ENCODE data around the gene PLXDC2.

The PLXDC2 gene

DNA sequence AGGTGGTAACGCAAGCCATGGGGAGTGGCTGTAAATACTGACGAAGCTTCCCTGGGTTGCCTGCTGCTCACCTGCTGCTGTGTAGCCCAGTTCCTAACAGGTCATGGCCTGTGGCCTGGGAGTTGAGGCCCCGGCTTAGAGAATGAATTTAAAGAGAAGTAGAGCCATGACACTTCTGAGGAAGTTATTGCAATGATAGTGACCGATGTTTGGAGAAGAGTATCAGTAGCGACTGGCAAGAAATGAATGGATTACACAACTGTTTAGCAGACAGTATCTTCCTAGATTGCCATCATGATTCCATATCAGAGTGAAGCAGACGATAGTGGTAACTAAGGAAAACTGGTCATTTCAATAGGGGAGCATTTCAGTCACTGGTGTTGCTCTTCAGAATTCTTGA lies 249.6 kb downstream of the PLXDC2 start:
- CTCF ChIA-PET = no interaction called here
- peaks cover 14% of the 10 kb centered on the region for H3K9me3 Mint-ChIP-seq

GRCh38 chr10:20073167-20073566 lies 256.9 kb downstream of the PLXDC2 start:
- Mint-ChIP-seq H3K4me1 (no peaks in the 10 kb centered on the region), H3K4me3 (no peak overlapping the region), H3K9me3 (peaks cover 19% of the 10 kb centered on the region), H3K36me3 (no peaks in the 10 kb centered on the region), H3K27me3 (no peaks in the 10 kb centered on the region), H3K27ac (no peak overlapping the region)
- CTCF ChIA-PET = no interaction called here
- DNase-seq = no peak

More for the DNA sequence above, 249.6 kb downstream of the PLXDC2 start:
- no peak for DNase-seq
- Mint-ChIP-seq H3K36me3 (no peaks in the 10 kb centered on the region), H3K4me1 (no peaks in the 10 kb centered on the region), H3K27me3 (no peaks in the 10 kb centered on the region), H3K4me3 (no peak overlapping the region), H3K27ac (no peak overlapping the region)

- H3K27me3 Mint-ChIP-seq = no peaks in the 10 kb centered on the region
- H3K36me3 Mint-ChIP-seq = no peaks in the 10 kb centered on the region
- H3K27ac Mint-ChIP-seq = no peak overlapping the region
- CTCF ChIA-PET = no interaction called here
- H3K4me1 Mint-ChIP-seq = no peaks in the 10 kb centered on the region
- no peak overlapping the region for H3K4me3 Mint-ChIP-seq
- DNase-seq = no peak
- H3K9me3 Mint-ChIP-seq = peaks cover 26% of the 10 kb centered on the region
These were observed 259.5 kb downstream of the PLXDC2 start for GRCh38 chr10:20075713-20076112.

- H3K9me3 Mint-ChIP-seq = peaks cover 7% of the 10 kb centered on the region
- CTCF ChIA-PET = no interaction called here
- H3K36me3 Mint-ChIP-seq = no peaks in the 10 kb centered on the region
- no peak overlapping the region for H3K27ac Mint-ChIP-seq
- H3K4me1 Mint-ChIP-seq = no peaks in the 10 kb centered on the region
- H3K4me3 Mint-ChIP-seq = no peak overlapping the region
- no peaks in the 10 kb centered on the region for H3K27me3 Mint-ChIP-seq
- DNase-seq = no peak
These were observed 268.2 kb downstream of the PLXDC2 start for GRCh38 chr10:20084451-20084850.

DNA sequence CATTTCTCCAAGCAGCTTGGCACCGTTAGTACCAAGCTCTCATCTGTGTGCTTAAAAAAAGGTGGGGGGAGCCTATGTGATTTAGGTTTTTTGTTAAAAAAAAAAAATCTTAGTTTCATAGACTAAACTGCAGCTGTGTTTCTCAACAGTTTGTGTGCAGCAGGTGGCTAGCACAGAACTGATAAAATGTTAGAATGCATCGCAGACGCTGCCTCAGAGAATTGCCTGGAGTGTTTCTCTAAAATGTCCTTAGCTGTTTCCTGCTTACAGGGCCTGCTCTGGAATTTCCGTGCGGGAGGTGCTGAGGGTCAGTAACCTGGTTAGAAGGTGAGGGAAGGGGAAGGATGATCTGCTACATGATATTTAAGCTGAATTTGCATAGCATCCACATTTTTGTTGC lies 268.9 kb downstream of the PLXDC2 start:
- Mint-ChIP-seq H3K27me3 (no peaks in the 10 kb centered on the region), H3K27ac (no peak overlapping the region), H3K9me3 (peaks cover 4% of the 10 kb centered on the region), H3K4me1 (no peaks in the 10 kb centered on the region), H3K4me3 (no peak overlapping the region), H3K36me3 (no peaks in the 10 kb centered on the region)
- CTCF ChIA-PET = no interaction called here
- no peak for DNase-seq

DNA sequence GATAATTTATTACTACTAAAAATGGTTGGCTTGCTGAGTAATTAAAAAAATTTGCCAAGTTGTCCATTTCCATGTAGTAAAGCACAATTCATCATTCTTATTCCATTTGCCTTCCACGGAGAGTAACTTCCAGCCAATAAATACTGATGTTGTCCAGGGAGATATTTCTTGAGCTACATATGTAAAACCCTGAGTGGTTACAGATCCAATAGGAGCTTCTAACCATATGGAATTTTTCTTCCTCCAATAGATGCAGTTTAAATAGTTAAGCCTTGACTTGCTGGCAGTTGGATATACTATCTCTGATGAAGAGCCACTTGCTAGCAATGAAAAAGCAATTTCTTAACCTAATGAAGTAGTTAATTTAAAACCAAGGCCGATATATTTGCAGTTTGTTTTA lies 271.1 kb downstream of the PLXDC2 start:
- no peak overlapping the region for H3K27ac Mint-ChIP-seq
- CTCF ChIA-PET = no interaction called here
- no peak overlapping the region for H3K4me3 Mint-ChIP-seq

DNA sequence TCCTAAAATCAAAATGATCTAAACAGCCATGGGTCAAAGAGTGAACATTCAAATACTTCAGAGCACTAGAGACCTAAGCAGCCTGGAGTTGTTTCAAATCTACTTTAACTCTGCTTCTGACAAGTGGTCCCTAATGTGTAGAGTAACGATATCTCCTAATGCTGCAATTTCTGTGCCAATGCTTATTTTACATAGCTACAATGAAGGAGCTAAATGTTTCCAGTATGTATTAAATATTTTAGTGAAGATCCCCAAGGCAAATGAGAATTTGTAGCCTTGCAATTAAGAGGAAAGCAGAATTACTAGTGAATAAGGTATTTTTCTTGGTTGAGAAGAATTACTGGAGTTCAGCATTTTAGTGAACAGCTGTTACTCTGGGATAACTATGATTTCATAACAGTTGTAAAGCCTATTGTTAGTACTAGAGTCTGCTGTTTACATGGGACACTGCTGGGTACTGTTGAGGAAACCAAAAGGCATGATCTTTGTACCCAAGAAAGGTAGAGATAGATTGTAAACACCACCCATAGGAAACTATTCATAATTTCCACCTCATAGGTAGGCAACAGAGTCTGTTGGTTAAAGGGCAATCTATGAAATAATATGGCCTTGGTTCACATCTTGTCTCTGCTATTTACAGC lies 271.9 kb downstream of the PLXDC2 start:
- CTCF ChIA-PET = no interaction called here
- Mint-ChIP-seq H3K4me1 (no peaks in the 10 kb centered on the region), H3K27me3 (no peaks in the 10 kb centered on the region), H3K27ac (no peak overlapping the region), H3K36me3 (no peaks in the 10 kb centered on the region), H3K9me3 (peaks cover 4% of the 10 kb centered on the region), H3K4me3 (no peak overlapping the region)
- no peak for DNase-seq

More for the DNA sequence above, 271.1 kb downstream of the PLXDC2 start:
- peaks cover 2% of the 10 kb centered on the region for H3K9me3 Mint-ChIP-seq
- H3K36me3 Mint-ChIP-seq = no peaks in the 10 kb centered on the region
- no peaks in the 10 kb centered on the region for H3K27me3 Mint-ChIP-seq
- no peaks in the 10 kb centered on the region for H3K4me1 Mint-ChIP-seq
- DNase-seq = no peak

- no peak overlapping the region for H3K4me3 Mint-ChIP-seq
- no peaks in the 10 kb centered on the region for H3K36me3 Mint-ChIP-seq
- peaks cover 4% of the 10 kb centered on the region for H3K9me3 Mint-ChIP-seq
- CTCF ChIA-PET = no interaction called here
- DNase-seq = no peak
- no peak overlapping the region for H3K27ac Mint-ChIP-seq
- no peaks in the 10 kb centered on the region for H3K4me1 Mint-ChIP-seq
- H3K27me3 Mint-ChIP-seq = no peaks in the 10 kb centered on the region
These were observed 273.6 kb downstream of the PLXDC2 start for GRCh38 chr10:20089879-20090278.

DNA sequence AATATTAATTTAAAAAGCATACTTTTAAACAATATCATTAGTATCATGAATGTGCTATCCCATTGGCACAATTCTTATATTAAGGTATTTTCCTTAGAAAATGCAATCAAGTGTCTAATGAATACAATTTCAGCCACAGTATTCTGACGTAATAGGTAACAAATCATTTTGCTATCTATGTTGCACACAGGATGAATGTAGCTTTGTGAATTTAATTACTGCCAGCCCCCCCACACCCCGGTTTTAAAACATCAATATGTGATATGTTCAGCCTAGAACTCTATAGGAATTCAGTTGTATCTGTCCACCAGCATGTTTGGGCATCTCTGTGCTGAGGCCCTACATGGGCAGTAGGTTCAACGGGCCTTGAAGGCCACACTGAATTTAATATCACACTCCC lies 274.6 kb downstream of the PLXDC2 start:
- Mint-ChIP-seq H3K27me3 (no peaks in the 10 kb centered on the region), H3K4me3 (no peak overlapping the region), H3K9me3 (peaks cover 6% of the 10 kb centered on the region), H3K27ac (no peak overlapping the region), H3K36me3 (no peaks in the 10 kb centered on the region), H3K4me1 (no peaks in the 10 kb centered on the region)
- CTCF ChIA-PET = no interaction called here
- DNase-seq = no peak

GRCh38 chr10:20091698-20092097 lies 275.5 kb downstream of the PLXDC2 start:
- no peak for DNase-seq
- no peak overlapping the region for H3K27ac Mint-ChIP-seq
- no peaks in the 10 kb centered on the region for H3K27me3 Mint-ChIP-seq
- no peak overlapping the region for H3K4me3 Mint-ChIP-seq
- H3K36me3 Mint-ChIP-seq = no peaks in the 10 kb centered on the region
- peaks cover 6% of the 10 kb centered on the region for H3K9me3 Mint-ChIP-seq
- CTCF ChIA-PET = no interaction called here
- no peaks in the 10 kb centered on the region for H3K4me1 Mint-ChIP-seq

DNA sequence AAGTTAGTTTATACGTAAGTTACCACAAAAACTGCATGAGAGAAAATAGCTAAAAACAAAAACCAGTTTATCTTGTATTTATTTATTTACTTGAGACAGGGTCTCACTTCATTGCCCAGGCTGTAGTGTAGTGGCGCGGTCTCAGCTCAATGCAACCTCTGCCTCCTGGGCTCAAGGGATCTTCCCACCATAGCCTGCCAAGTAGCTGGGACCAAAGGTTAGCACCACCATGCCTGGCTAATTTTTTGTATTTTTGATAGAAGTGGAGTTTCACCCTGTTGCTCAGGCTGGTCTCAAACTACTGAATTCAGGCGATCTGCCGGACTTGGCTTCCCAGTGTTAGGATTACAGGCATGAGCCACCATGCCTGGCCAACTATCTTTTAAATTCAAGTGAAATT lies 277.4 kb downstream of the PLXDC2 start:
- H3K4me3 Mint-ChIP-seq = no peak overlapping the region
- no peak for DNase-seq
- no peaks in the 10 kb centered on the region for H3K4me1 Mint-ChIP-seq
- H3K9me3 Mint-ChIP-seq = peaks cover 6% of the 10 kb centered on the region
- H3K27ac Mint-ChIP-seq = no peak overlapping the region
- no peaks in the 10 kb centered on the region for H3K36me3 Mint-ChIP-seq
- no peaks in the 10 kb centered on the region for H3K27me3 Mint-ChIP-seq
- CTCF ChIA-PET = no interaction called here

DNA sequence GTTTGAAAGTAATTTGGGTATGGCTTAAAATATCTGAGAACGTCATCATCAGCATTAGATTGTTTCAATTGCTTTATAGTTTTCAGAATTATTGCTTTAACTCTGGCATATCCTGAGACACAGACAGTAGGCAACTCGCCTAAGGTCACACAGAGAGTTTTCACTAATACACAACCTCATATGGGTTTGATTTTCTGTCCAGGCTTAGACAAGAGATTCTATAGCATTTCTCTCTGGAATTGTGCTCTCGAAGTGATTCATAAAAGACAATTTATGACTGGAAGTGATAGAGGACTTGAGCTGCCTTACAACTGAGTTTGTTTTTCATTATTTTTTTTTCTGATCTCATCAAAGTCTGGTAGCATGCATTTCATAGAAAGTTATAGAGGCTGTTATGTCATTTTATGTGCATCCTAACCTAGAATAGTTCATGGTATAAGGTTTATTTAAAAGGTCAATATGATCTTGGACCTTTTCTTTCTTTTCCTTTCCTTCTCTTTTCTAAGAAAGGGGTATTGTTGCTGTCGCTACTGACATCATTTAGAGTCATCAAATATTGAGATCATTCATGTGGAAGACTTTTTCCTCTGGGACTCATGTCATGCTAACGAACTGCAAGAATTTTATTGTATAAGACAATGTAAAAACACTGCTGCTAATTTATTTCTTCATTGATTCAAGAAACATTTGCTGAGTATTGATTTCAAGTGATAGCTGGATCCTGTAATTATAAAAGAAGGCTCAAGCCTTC lies 278.2 kb downstream of the PLXDC2 start:
- Mint-ChIP-seq H3K27ac (no peak overlapping the region), H3K4me3 (no peak overlapping the region), H3K36me3 (no peaks in the 10 kb centered on the region), H3K9me3 (peaks cover 6% of the 10 kb centered on the region), H3K27me3 (no peaks in the 10 kb centered on the region), H3K4me1 (no peaks in the 10 kb centered on the region)
- no peak for DNase-seq
- CTCF ChIA-PET = no interaction called here

- no peak for DNase-seq
- CTCF ChIA-PET = no interaction called here
- no peaks in the 10 kb centered on the region for H3K36me3 Mint-ChIP-seq
- no peak overlapping the region for H3K27ac Mint-ChIP-seq
- peaks cover 8% of the 10 kb centered on the region for H3K9me3 Mint-ChIP-seq
- H3K27me3 Mint-ChIP-seq = no peaks in the 10 kb centered on the region
- H3K4me3 Mint-ChIP-seq = no peak overlapping the region
- no peaks in the 10 kb centered on the region for H3K4me1 Mint-ChIP-seq
These were observed 283.9 kb downstream of the PLXDC2 start for GRCh38 chr10:20100171-20100570.

GRCh38 chr10:20105236-20105635 lies 289.0 kb downstream of the PLXDC2 start:
- Mint-ChIP-seq H3K9me3 (peaks cover 9% of the 10 kb centered on the region), H3K27ac (no peak overlapping the region), H3K36me3 (no peaks in the 10 kb centered on the region), H3K4me3 (no peak overlapping the region), H3K4me1 (no peaks in the 10 kb centered on the region), H3K27me3 (no peaks in the 10 kb centered on the region)
- DNase-seq = no peak
- CTCF ChIA-PET = no interaction called here

- peaks cover 9% of the 10 kb centered on the region for H3K9me3 Mint-ChIP-seq
- H3K27ac Mint-ChIP-seq = no peak overlapping the region
- no peaks in the 10 kb centered on the region for H3K27me3 Mint-ChIP-seq
- CTCF ChIA-PET = no interaction called here
- no peak overlapping the region for H3K4me3 Mint-ChIP-seq
- no peak for DNase-seq
- H3K36me3 Mint-ChIP-seq = no peaks in the 10 kb centered on the region
- no peaks in the 10 kb centered on the region for H3K4me1 Mint-ChIP-seq
These were observed 289.7 kb downstream of the PLXDC2 start for GRCh38 chr10:20105931-20106330.

Data from activated naive CD4-positive, alpha-beta T cell treated with anti-CD3 and anti-CD28 coated beads, Interleukin-2, amount 10 ng/mL, durations not matched to agents 7 days and 5 days (primary cell).